ENCODE measurements around the gene CKAP2L.

CKAP2L gene

DNA sequence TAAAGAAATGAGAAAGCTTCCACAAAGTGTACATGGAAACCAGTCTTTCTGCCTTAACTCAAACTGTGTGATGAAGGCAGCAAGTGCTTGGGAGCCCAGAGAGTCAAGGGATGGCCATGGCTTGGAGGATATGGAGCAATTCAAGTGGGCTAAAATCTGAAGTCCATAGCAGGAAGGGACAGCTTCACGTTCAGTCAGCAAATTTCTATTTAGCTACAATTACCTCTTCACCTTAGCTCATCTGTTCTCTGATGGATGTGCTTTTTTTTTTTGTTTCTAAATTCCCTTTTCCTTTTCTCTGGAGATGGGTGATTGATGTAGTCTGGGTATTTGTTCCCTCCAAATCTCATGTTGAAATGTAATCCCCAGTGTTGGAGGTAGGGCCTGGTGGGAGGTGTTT, 24.8 kb upstream of the CKAP2L start:
- ATAC-seq = no peak
- TF ChIP-seq CSDC2 (CRISPR knock-in tag; IDR thresholded peaks at IDR 0.05) = no peak
- TF ChIP-seq TOX (CRISPR knock-in tag; IDR thresholded peaks at IDR 0.05; ENCODE audit: borderline replicate concordance) = no peak
- TF ChIP-seq, protein P1, sequence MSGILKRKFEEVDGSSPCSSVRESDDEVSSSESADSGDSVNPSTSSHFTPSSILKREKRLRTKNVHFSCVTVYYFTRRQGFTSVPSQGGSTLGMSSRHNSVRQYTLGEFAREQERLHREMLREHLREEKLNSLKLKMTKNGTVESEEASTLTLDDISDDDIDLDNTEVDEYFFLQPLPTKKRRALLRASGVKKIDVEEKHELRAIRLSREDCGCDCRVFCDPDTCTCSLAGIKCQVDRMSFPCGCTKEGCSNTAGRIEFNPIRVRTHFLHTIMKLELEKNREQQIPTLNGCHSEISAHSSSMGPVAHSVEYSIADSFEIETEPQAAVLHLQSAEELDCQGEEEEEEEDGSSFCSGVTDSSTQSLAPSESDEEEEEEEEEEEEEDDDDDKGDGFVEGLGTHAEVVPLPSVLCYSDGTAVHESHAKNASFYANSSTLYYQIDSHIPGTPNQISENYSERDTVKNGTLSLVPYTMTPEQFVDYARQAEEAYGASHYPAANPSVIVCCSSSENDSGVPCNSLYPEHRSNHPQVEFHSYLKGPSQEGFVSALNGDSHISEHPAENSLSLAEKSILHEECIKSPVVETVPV (CRISPR knock-in tag; IDR thresholded peaks at IDR 0.05) = no peak
- TF ChIP-seq ZFP3 (CRISPR knock-in tag; IDR thresholded peaks at IDR 0.05) = no peak
- TF ChIP-seq ZNF70 (CRISPR knock-in tag; IDR thresholded peaks at IDR 0.05) = no peak
- TF ChIP-seq ISL1 (CRISPR knock-in tag; IDR thresholded peaks at IDR 0.05) = no peak
- TF ChIP-seq, protein P2, sequence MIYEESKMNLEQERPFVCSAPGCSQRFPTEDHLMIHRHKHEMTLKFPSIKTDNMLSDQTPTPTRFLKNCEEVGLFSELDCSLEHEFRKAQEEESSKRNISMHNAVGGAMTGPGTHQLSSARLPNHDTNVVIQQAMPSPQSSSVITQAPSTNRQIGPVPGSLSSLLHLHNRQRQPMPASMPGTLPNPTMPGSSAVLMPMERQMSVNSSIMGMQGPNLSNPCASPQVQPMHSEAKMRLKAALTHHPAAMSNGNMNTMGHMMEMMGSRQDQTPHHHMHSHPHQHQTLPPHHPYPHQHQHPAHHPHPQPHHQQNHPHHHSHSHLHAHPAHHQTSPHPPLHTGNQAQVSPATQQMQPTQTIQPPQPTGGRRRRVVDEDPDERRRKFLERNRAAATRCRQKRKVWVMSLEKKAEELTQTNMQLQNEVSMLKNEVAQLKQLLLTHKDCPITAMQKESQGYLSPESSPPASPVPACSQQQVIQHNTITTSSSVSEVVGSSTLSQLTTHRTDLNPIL (CRISPR knock-in tag; IDR thresholded peaks at IDR 0.05; ENCODE audit: low read depth) = no peak
- no peak for TF ChIP-seq GLIS3 (CRISPR knock-in tag; IDR thresholded peaks at IDR 0.05)
- TF ChIP-seq ZNF565 (CRISPR knock-in tag; conservative IDR thresholded peaks at IDR 0.05; ENCODE audit: low read depth) = no peak
- TF ChIP-seq PPARA (CRISPR knock-in tag; IDR thresholded peaks at IDR 0.05; ENCODE audit: borderline replicate concordance) = no peak
- TF ChIP-seq, protein P3, sequence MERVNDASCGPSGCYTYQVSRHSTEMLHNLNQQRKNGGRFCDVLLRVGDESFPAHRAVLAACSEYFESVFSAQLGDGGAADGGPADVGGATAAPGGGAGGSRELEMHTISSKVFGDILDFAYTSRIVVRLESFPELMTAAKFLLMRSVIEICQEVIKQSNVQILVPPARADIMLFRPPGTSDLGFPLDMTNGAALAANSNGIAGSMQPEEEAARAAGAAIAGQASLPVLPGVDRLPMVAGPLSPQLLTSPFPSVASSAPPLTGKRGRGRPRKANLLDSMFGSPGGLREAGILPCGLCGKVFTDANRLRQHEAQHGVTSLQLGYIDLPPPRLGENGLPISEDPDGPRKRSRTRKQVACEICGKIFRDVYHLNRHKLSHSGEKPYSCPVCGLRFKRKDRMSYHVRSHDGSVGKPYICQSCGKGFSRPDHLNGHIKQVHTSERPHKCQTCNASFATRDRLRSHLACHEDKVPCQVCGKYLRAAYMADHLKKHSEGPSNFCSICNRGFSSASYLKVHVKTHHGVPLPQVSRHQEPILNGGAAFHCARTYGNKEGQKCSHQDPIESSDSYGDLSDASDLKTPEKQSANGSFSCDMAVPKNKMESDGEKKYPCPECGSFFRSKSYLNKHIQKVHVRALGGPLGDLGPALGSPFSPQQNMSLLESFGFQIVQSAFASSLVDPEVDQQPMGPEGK (CRISPR knock-in tag; IDR thresholded peaks at IDR 0.05; ENCODE audit: borderline replicate concordance) = no peak
- no peak for TF ChIP-seq OSR1 (CRISPR knock-in tag; IDR thresholded peaks at IDR 0.05)
- TF ChIP-seq RARB (CRISPR knock-in tag; IDR thresholded peaks at IDR 0.05) = no peak
- no peak for TF ChIP-seq BACH2 (CRISPR knock-in tag; IDR thresholded peaks at IDR 0.05; ENCODE audit: borderline replicate concordance)
- TF ChIP-seq ARNTL (CRISPR knock-in tag; IDR thresholded peaks at IDR 0.05; ENCODE audit: borderline replicate concordance, low read depth) = no peak
- no peak for TF ChIP-seq SNAI2 (CRISPR knock-in tag; IDR thresholded peaks at IDR 0.05)
- no peak for TF ChIP-seq ESRRG (CRISPR knock-in tag; IDR thresholded peaks at IDR 0.05)
- no peak for TF ChIP-seq ZC3H10 (CRISPR knock-in tag; IDR thresholded peaks at IDR 0.05)
- TF ChIP-seq, protein P4, sequence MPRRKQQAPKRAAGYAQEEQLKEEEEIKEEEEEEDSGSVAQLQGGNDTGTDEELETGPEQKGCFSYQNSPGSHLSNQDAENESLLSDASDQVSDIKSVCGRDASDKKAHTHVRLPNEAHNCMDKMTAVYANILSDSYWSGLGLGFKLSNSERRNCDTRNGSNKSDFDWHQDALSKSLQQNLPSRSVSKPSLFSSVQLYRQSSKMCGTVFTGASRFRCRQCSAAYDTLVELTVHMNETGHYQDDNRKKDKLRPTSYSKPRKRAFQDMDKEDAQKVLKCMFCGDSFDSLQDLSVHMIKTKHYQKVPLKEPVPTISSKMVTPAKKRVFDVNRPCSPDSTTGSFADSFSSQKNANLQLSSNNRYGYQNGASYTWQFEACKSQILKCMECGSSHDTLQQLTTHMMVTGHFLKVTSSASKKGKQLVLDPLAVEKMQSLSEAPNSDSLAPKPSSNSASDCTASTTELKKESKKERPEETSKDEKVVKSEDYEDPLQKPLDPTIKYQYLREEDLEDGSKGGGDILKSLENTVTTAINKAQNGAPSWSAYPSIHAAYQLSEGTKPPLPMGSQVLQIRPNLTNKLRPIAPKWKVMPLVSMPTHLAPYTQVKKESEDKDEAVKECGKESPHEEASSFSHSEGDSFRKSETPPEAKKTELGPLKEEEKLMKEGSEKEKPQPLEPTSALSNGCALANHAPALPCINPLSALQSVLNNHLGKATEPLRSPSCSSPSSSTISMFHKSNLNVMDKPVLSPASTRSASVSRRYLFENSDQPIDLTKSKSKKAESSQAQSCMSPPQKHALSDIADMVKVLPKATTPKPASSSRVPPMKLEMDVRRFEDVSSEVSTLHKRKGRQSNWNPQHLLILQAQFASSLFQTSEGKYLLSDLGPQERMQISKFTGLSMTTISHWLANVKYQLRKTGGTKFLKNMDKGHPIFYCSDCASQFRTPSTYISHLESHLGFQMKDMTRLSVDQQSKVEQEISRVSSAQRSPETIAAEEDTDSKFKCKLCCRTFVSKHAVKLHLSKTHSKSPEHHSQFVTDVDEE (CRISPR knock-in tag; IDR thresholded peaks at IDR 0.05) = no peak

DNA sequence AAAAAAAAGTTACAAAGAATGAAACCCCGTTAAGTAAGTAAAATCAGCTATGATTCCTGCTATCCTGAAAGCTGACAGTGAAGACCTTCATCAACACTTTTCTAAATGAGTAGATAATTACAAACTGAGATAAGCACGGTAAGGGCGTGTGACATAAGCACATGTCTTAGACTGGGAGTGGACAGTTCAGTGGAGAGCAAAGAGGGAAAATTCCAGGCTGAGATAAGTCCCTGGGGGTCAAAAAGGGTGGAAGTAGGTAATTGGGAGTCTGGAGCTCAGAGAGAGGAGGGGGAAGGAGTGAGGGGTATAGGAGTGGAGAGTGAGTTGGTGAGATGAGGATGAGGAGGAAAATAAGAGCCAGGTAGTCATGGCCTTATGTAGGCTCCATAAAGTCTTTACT, 24.2 kb upstream of the CKAP2L start:
- no peak for ATAC-seq
- TF ChIP-seq ZFP30 (CRISPR knock-in tag; IDR thresholded peaks at IDR 0.05) (no peak), ISL1 (CRISPR knock-in tag; IDR thresholded peaks at IDR 0.05) (no peak), ESRRG (CRISPR knock-in tag; IDR thresholded peaks at IDR 0.05) (no peak), TOX (CRISPR knock-in tag; IDR thresholded peaks at IDR 0.05; ENCODE audit: borderline replicate concordance) (no peak), ZNF8 (CRISPR knock-in tag; IDR thresholded peaks at IDR 0.05) (no peak), ZNF70 (CRISPR knock-in tag; IDR thresholded peaks at IDR 0.05) (no peak), SNAI2 (CRISPR knock-in tag; IDR thresholded peaks at IDR 0.05) (no peak), BACH2 (CRISPR knock-in tag; IDR thresholded peaks at IDR 0.05; ENCODE audit: borderline replicate concordance) (no peak), CSDC2 (CRISPR knock-in tag; IDR thresholded peaks at IDR 0.05) (no peak), TCF4 (CRISPR knock-in tag; IDR thresholded peaks at IDR 0.05; ENCODE audit: borderline replicate concordance) (no peak), ZFP3 (CRISPR knock-in tag; IDR thresholded peaks at IDR 0.05) (no peak), PPARA (CRISPR knock-in tag; IDR thresholded peaks at IDR 0.05; ENCODE audit: borderline replicate concordance) (no peak)
- TF ChIP-seq, protein P4 (CRISPR knock-in tag; IDR thresholded peaks at IDR 0.05) = no peak
- TF ChIP-seq, protein P1 (CRISPR knock-in tag; IDR thresholded peaks at IDR 0.05) = no peak
- TF ChIP-seq, protein P3 (CRISPR knock-in tag; IDR thresholded peaks at IDR 0.05; ENCODE audit: borderline replicate concordance) = no peak
- TF ChIP-seq, protein P5, sequence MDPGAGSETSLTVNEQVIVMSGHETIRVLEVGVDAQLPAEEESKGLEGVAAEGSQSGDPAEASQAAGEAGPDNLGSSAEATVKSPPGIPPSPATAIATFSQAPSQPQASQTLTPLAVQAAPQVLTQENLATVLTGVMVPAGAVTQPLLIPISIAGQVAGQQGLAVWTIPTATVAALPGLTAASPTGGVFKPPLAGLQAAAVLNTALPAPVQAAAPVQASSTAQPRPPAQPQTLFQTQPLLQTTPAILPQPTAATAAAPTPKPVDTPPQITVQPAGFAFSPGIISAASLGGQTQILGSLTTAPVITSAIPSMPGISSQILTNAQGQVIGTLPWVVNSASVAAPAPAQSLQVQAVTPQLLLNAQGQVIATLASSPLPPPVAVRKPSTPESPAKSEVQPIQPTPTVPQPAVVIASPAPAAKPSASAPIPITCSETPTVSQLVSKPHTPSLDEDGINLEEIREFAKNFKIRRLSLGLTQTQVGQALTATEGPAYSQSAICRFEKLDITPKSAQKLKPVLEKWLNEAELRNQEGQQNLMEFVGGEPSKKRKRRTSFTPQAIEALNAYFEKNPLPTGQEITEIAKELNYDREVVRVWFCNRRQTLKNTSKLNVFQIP (CRISPR knock-in tag; IDR thresholded peaks at IDR 0.05; ENCODE audit: borderline replicate concordance, low read depth) = no peak
